Neural cell (in vitro differentiated cells): Measurements from ENCODE around the gene PKDCC.

Experiments
- EZH2 ChIP-seq: fragments of 200-600, 300-800 bp; shearing (Covaris generic), sonication (generic); IDR thresholded peaks from 2 replicates; pipeline ENCODE4 v1.6.1; 2014; ENCODE audit warnings: antibody characterized with exemption, low read length, borderline replicate concordance, mild to moderate bottlenecking; ENCODE audit not compliant: insufficient read depth, poor library complexity, severe bottlenecking
- TF ChIP-seq, protein P1 (sequence below): fragments of 450-650 bp; IDR thresholded peaks from 2 replicates; pipeline ENCODE4 v1.5.1; 2014; ENCODE audit warnings: antibody characterized with exemption, mild to moderate bottlenecking, moderate library complexity; ENCODE audit not compliant: poor library complexity, severe bottlenecking

DNA sequence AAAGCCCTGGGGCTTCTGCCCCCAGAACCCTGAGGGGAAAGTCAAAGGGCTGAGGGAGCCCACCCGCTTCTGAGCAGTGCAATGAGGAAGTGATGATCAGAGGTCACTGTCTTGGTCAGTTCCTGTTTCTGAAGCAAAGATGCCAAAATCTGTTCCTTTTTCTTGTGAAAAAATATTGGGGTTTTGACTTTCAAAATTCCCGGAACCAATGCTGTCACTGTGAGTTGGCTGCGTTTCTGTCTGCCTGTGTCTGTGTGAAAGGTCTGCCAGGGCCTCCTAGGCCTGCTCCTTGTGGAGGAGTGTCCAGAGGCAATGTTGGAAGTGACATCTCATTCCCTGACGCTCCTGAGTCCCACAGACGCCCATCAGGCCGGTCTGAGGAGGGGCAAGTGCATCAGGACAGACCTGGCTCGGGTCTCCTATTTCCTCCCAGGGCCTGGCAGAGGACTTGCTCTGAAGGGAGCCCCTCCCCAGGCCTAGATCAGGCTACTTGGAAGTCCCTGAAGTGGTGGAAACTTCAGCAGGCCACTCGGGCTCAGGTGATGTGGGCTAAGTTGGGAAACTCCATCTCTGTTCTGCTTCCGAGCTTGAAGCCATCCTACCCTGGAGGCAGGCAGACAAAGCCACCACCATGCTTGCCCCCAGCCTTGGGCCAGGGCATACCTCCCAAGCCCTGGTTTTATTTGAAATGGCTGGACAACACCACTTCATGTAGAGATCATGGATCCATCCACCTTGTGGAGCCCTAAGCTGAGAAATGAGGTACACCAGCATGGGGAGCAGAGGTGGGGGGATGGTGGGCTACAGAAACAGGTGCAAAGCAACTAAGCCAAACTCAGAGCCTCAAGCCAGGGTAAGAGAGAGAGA is 51.0 kb downstream of the PKDCC start:
- TF ChIP-seq, protein P1, sequence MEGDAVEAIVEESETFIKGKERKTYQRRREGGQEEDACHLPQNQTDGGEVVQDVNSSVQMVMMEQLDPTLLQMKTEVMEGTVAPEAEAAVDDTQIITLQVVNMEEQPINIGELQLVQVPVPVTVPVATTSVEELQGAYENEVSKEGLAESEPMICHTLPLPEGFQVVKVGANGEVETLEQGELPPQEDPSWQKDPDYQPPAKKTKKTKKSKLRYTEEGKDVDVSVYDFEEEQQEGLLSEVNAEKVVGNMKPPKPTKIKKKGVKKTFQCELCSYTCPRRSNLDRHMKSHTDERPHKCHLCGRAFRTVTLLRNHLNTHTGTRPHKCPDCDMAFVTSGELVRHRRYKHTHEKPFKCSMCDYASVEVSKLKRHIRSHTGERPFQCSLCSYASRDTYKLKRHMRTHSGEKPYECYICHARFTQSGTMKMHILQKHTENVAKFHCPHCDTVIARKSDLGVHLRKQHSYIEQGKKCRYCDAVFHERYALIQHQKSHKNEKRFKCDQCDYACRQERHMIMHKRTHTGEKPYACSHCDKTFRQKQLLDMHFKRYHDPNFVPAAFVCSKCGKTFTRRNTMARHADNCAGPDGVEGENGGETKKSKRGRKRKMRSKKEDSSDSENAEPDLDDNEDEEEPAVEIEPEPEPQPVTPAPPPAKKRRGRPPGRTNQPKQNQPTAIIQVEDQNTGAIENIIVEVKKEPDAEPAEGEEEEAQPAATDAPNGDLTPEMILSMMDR: no peak
- no peak for TF ChIP-seq EZH2
